ENCODE results near the gene EIF4G3.

EIF4G3 gene

DNA sequence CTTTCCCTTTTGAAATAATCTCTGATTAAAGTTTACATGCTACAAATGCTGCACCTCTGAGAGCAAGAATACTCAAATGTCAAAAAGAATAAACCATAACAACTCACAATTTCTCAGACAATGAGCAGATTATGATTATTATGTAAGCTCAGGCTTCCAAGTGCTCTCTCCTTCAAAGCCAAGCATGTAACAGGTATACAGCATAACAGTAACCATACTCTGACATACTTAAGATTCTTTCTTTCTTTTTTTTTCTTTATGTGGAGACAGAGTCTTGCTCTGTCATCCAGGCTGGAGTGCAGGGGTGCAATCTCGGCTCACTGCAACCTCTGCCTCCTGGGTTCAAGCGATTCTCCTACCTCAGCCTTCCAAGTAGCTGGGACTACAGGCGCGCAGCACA, 155.4 kb downstream of the EIF4G3 start:
- no peak overlapping the region for H2AK5ac ChIP-seq (ENCODE audit: low read length, severe bottlenecking)
- H3K23ac ChIP-seq (ENCODE audit: low read length in 2 of 2) = no peak overlapping the region
- H3K4me2 ChIP-seq (ENCODE audit: low read length, poor library complexity, severe bottlenecking) = no peak overlapping the region
- H2BK15ac ChIP-seq (ENCODE audit: low read depth, poor library complexity, severe bottlenecking) = no peak overlapping the region
- H3K9ac ChIP-seq (ENCODE audit: low read length) = peak overlapping the region; percentile 87
- peaks cover 9% of the 10 kb centered on the region for H3K79me1 ChIP-seq (replicated peaks; ENCODE audit: low read length, poor library complexity, severe bottlenecking)
- H3K4me3 ChIP-seq (ENCODE audit: insufficient read depth in 1 of 2, low read depth in 1 of 2, low read length in 2 of 2) = no peak overlapping the region
- no peak overlapping the region for H3K4ac ChIP-seq (ENCODE audit: low read depth in 1 of 2, low read length in 2 of 2)
- WGBS = 89% methylated on average over 4 of the region's 4 CpGs
- no peaks in the 10 kb centered on the region for H3K36me3 ChIP-seq (ENCODE audit: control insufficient read depth in 1 of 2, insufficient read depth in 2 of 2, low read depth in 1 of 2, low read length in 2 of 2)
- H2BK5ac ChIP-seq (ENCODE audit: low read depth, low read length, poor library complexity, severe bottlenecking) = no peak overlapping the region
- no peak overlapping the region for H2AFZ ChIP-seq (ENCODE audit: low read depth, low read length)
- H3K9me3 ChIP-seq (ENCODE audit: control insufficient read depth, low read length) = no peaks in the 10 kb centered on the region
- H2BK12ac ChIP-seq (ENCODE audit: low read length in 2 of 2) = no peak overlapping the region
- H3K27ac ChIP-seq (ENCODE audit: low read length, poor library complexity, severe bottlenecking) = no peak overlapping the region
- H4K91ac ChIP-seq (ENCODE audit: low read length) = no peak overlapping the region
- no peaks in the 10 kb centered on the region for H3K27me3 ChIP-seq (ENCODE audit: control insufficient read depth in 1 of 2, insufficient read depth in 1 of 2, low read length in 2 of 2)
- peaks cover 7% of the 10 kb centered on the region for H3K4me1 ChIP-seq (ENCODE audit: control insufficient read depth, insufficient read depth, low read depth, low read length)
- no peak for DNase-seq
- no peak overlapping the region for H4K8ac ChIP-seq (ENCODE audit: low read length)
- no peak overlapping the region for H3K14ac ChIP-seq (ENCODE audit: low read length in 2 of 2)
- H2BK120ac ChIP-seq (ENCODE audit: low read depth, low read length) = no peak overlapping the region
- H3K18ac ChIP-seq (ENCODE audit: low read depth in 1 of 2, low read length in 2 of 2) = no peak overlapping the region

DNA sequence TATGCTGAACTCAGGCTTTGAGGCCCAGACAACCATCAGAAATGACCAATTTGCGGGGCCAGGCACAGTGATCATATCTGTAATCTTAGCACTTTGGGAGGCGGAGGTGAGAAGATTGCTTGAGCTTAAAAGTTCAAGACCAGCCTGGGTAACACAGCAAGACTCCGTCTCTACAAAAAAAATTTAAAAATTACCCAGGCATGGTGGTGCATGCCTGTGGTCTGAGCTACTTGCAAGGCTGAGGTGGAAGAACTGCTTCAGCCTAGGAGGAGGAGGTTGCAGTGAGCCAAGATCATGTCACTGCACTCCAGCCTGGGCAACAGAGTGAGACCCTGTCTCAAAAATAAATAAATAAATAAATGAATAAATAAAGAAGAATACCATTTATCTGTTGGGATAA, 156.5 kb downstream of the EIF4G3 start:
- DNase-seq = peak; percentile 24
- H2BK15ac ChIP-seq (ENCODE audit: low read depth, poor library complexity, severe bottlenecking) = no peak overlapping the region
- no peak overlapping the region for H3K14ac ChIP-seq (ENCODE audit: low read length in 2 of 2)
- H4K91ac ChIP-seq (ENCODE audit: low read length) = no peak overlapping the region
- H3K27me3 ChIP-seq (ENCODE audit: control insufficient read depth in 1 of 2, insufficient read depth in 1 of 2, low read length in 2 of 2) = no peaks in the 10 kb centered on the region
- no peak overlapping the region for H3K23ac ChIP-seq (ENCODE audit: low read length in 2 of 2)
- peaks cover 7% of the 10 kb centered on the region for H3K4me1 ChIP-seq (ENCODE audit: control insufficient read depth, insufficient read depth, low read depth, low read length)
- no peak overlapping the region for H2AFZ ChIP-seq (ENCODE audit: low read depth, low read length)
- peak overlapping the region in 1 of 2 experiments; percentile 45 for H3K18ac ChIP-seq (ENCODE audit: low read depth in 1 of 2, low read length in 2 of 2)
- no peaks in the 10 kb centered on the region for H3K36me3 ChIP-seq (ENCODE audit: control insufficient read depth in 1 of 2, insufficient read depth in 2 of 2, low read depth in 1 of 2, low read length in 2 of 2)
- H3K9me3 ChIP-seq (ENCODE audit: control insufficient read depth, low read length) = no peaks in the 10 kb centered on the region
- H2BK5ac ChIP-seq (ENCODE audit: low read depth, low read length, poor library complexity, severe bottlenecking) = no peak overlapping the region
- H3K4ac ChIP-seq (ENCODE audit: low read depth in 1 of 2, low read length in 2 of 2) = peak overlapping the region in 1 of 2 experiments; percentile 35
- H2BK120ac ChIP-seq (ENCODE audit: low read depth, low read length) = no peak overlapping the region
- no peak overlapping the region for H3K9ac ChIP-seq (ENCODE audit: low read length)
- H3K79me1 ChIP-seq (replicated peaks; ENCODE audit: low read length, poor library complexity, severe bottlenecking) = peaks cover 11% of the 10 kb centered on the region
- WGBS = 87% methylated on average over 3 of the region's 3 CpGs
- peak overlapping the region in 1 of 2 experiments; percentile 17 for H2BK12ac ChIP-seq (ENCODE audit: low read length in 2 of 2)
- peak overlapping the region; percentile 2 for H4K8ac ChIP-seq (ENCODE audit: low read length)
- peak overlapping the region; percentile 69 for H3K27ac ChIP-seq (ENCODE audit: low read length, poor library complexity, severe bottlenecking)
- no peak overlapping the region for H3K4me2 ChIP-seq (ENCODE audit: low read length, poor library complexity, severe bottlenecking)
- H2AK5ac ChIP-seq (ENCODE audit: low read length, severe bottlenecking) = peak overlapping the region; percentile 68
- no peak overlapping the region for H3K4me3 ChIP-seq (ENCODE audit: insufficient read depth in 1 of 2, low read depth in 1 of 2, low read length in 2 of 2)

DNA sequence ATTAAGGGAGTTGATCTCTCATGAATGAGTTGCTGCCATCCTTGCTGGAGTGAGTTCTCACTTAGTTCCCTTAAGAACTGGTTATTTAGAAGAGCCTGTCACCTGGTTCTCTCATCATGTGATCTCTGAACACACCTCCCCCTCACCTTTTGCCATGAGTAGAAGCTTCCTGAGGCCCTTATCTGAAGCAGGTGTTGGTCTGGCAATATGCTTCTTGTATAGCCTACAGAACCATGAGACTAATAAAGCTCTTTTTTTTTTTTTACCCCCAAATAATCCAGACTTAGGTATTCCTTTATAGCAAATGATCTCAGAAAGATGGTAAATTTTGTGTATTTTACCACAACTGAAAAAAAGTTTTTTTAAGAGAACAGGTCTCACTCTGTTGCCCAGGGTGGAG, 158.0 kb downstream of the EIF4G3 start:
- Histone ChIP-seq H3K4me2 (ENCODE audit: low read length, poor library complexity, severe bottlenecking) (no peak overlapping the region), H3K4ac (ENCODE audit: low read depth in 1 of 2, low read length in 2 of 2) (no peak overlapping the region), H4K91ac (ENCODE audit: low read length) (no peak overlapping the region), H3K23ac (ENCODE audit: low read length in 2 of 2) (no peak overlapping the region), H2AFZ (ENCODE audit: low read depth, low read length) (no peak overlapping the region), H3K9me3 (ENCODE audit: control insufficient read depth, low read length) (no peaks in the 10 kb centered on the region), H3K4me1 (ENCODE audit: control insufficient read depth, insufficient read depth, low read depth, low read length) (peaks cover 7% of the 10 kb centered on the region), H3K18ac (ENCODE audit: low read depth in 1 of 2, low read length in 2 of 2) (no peak overlapping the region), H2AK5ac (ENCODE audit: low read length, severe bottlenecking) (no peak overlapping the region), H3K14ac (ENCODE audit: low read length in 2 of 2) (no peak overlapping the region), H3K9ac (ENCODE audit: low read length) (no peak overlapping the region), H2BK15ac (ENCODE audit: low read depth, poor library complexity, severe bottlenecking) (no peak overlapping the region), H3K4me3 (ENCODE audit: insufficient read depth in 1 of 2, low read depth in 1 of 2, low read length in 2 of 2) (no peak overlapping the region), H3K27ac (ENCODE audit: low read length, poor library complexity, severe bottlenecking) (no peak overlapping the region), H3K27me3 (ENCODE audit: control insufficient read depth in 1 of 2, insufficient read depth in 1 of 2, low read length in 2 of 2) (no peaks in the 10 kb centered on the region), H2BK120ac (ENCODE audit: low read depth, low read length) (no peak overlapping the region), H3K79me1 (replicated peaks; ENCODE audit: low read length, poor library complexity, severe bottlenecking) (peaks cover 8% of the 10 kb centered on the region), H2BK12ac (ENCODE audit: low read length in 2 of 2) (peak overlapping the region in 1 of 2 experiments; percentile 6), H4K8ac (ENCODE audit: low read length) (no peak overlapping the region), H3K36me3 (ENCODE audit: control insufficient read depth in 1 of 2, insufficient read depth in 2 of 2, low read depth in 1 of 2, low read length in 2 of 2) (no peaks in the 10 kb centered on the region), H2BK5ac (ENCODE audit: low read depth, low read length, poor library complexity, severe bottlenecking) (no peak overlapping the region)
- no peak for DNase-seq

DNA sequence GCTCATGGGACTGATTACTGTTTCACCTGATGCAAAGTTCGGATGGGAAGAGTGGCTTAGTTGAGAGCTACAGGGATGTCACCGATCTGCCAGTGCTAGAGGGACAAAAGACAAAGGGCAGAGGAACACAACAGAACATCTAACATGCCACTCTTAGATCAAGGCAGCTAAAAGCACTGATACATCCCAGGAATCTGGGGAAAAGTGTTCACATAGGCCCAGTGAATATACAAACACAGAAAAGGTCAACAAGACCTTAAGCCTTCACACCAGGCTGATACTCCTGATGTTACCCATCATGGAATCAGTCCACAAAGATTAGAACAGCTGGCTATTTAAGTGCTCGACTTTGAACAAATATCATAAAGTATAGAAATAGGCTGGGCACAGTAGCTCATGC, 163.2 kb downstream of the EIF4G3 start:
- Histone ChIP-seq H3K23ac (ENCODE audit: low read length in 2 of 2) (no peak overlapping the region), H3K27me3 (ENCODE audit: control insufficient read depth in 1 of 2, insufficient read depth in 1 of 2, low read length in 2 of 2) (no peaks in the 10 kb centered on the region), H2BK12ac (ENCODE audit: low read length in 2 of 2) (peak overlapping the region; percentile 3 to 63), H2BK15ac (ENCODE audit: low read depth, poor library complexity, severe bottlenecking) (no peak overlapping the region), H3K4me2 (ENCODE audit: low read length, poor library complexity, severe bottlenecking) (no peak overlapping the region), H2BK5ac (ENCODE audit: low read depth, low read length, poor library complexity, severe bottlenecking) (no peak overlapping the region), H4K8ac (ENCODE audit: low read length) (no peak overlapping the region), H3K18ac (ENCODE audit: low read depth in 1 of 2, low read length in 2 of 2) (no peak overlapping the region), H3K4me1 (ENCODE audit: control insufficient read depth, insufficient read depth, low read depth, low read length) (peaks cover 5% of the 10 kb centered on the region), H3K9me3 (ENCODE audit: control insufficient read depth, low read length) (no peaks in the 10 kb centered on the region), H3K9ac (ENCODE audit: low read length) (peak overlapping the region; percentile 71), H2BK120ac (ENCODE audit: low read depth, low read length) (no peak overlapping the region), H3K4ac (ENCODE audit: low read depth in 1 of 2, low read length in 2 of 2) (no peak overlapping the region), H3K36me3 (ENCODE audit: control insufficient read depth in 1 of 2, insufficient read depth in 2 of 2, low read depth in 1 of 2, low read length in 2 of 2) (no peaks in the 10 kb centered on the region), H3K27ac (ENCODE audit: low read length, poor library complexity, severe bottlenecking) (no peak overlapping the region), H3K4me3 (ENCODE audit: insufficient read depth in 1 of 2, low read depth in 1 of 2, low read length in 2 of 2) (no peak overlapping the region), H3K79me1 (replicated peaks; ENCODE audit: low read length, poor library complexity, severe bottlenecking) (peaks cover 17% of the 10 kb centered on the region), H3K14ac (ENCODE audit: low read length in 2 of 2) (no peak overlapping the region), H2AFZ (ENCODE audit: low read depth, low read length) (no peak overlapping the region), H4K91ac (ENCODE audit: low read length) (no peak overlapping the region), H2AK5ac (ENCODE audit: low read length, severe bottlenecking) (no peak overlapping the region)
- 90% methylated on average over 3 of the region's 3 CpGs for WGBS
- no peak for DNase-seq

Data from mesenchymal stem cell (in vitro differentiated cells and primary cell).